ENCODE measurements around the gene CCR4.

- TF ChIP-seq HDAC2 (IDR thresholded peaks at IDR 0.05): no peak
- no peak for TF ChIP-seq CTCF (IDR thresholded peaks at IDR 0.05)
- TF ChIP-seq REST (IDR thresholded peaks at IDR 0.05): no peak
- TF ChIP-seq POLR2A (IDR thresholded peaks at IDR 0.05; ENCODE audit: low read length): no peak
- TF ChIP-seq EP300 (IDR thresholded peaks at IDR 0.05): no peak
- no peak for TF ChIP-seq NR3C1 (IDR thresholded peaks at IDR 0.05)
- TF ChIP-seq CBX2 (IDR thresholded peaks at IDR 0.05; ENCODE audit: borderline replicate concordance, low read depth): no peak
- no peak for TF ChIP-seq RCOR1 (IDR thresholded peaks at IDR 0.05; ENCODE audit: low read depth, low read length)
These were observed 47.5 kb upstream of the CCR4 start for GRCh38 chr3:32903953-32904352.
